Nephron (organoid): ENCODE measurements around the gene HHATL.

Experiments used
- H3K27ac Mint-ChIP-seq, 3 experiments: 2 replicates each; pipeline ENCODE4 v1.8.0; 2020; ENCODE audit warnings: mixed read lengths in 3 of 3, mild to moderate bottlenecking in 2 of 3, moderate library complexity in 1 of 3
- H3K27me3 Mint-ChIP-seq: 2 replicates; pipeline ENCODE4 v1.8.0; 2021; ENCODE audit warnings: low read depth, mild to moderate bottlenecking, moderate library complexity, mixed read lengths
- H3K36me3 Mint-ChIP-seq: 2 replicates; pipeline ENCODE4 v1.8.0; 2020; ENCODE audit warnings: low read depth, mixed read lengths
- H3K4me1 Mint-ChIP-seq: 2 replicates; pipeline ENCODE4 v1.8.0; 2020; ENCODE audit warnings: mixed read lengths
- H3K4me3 Mint-ChIP-seq, 3 experiments: 2 replicates each; pipeline ENCODE4 v1.8.0; 2020; ENCODE audit warnings: mild to moderate bottlenecking in 3 of 3, mixed read lengths in 3 of 3, moderate library complexity in 2 of 3
- H3K9me3 Mint-ChIP-seq: 2 replicates; pipeline ENCODE4 v1.8.0; 2020; ENCODE audit warnings: mixed read lengths
- TF ChIP-seq, protein P1 (sequence below), 3 experiments: fragments of 200-600 bp; sonication (generic); IDR thresholded peaks; one replicate each; pipeline ENCODE4 v1.5.0; 2021; ENCODE audit warnings: antibody characterized with exemption in 3 of 3; ENCODE audit not compliant: unreplicated experiment in 3 of 3

HHATL gene

DNA sequence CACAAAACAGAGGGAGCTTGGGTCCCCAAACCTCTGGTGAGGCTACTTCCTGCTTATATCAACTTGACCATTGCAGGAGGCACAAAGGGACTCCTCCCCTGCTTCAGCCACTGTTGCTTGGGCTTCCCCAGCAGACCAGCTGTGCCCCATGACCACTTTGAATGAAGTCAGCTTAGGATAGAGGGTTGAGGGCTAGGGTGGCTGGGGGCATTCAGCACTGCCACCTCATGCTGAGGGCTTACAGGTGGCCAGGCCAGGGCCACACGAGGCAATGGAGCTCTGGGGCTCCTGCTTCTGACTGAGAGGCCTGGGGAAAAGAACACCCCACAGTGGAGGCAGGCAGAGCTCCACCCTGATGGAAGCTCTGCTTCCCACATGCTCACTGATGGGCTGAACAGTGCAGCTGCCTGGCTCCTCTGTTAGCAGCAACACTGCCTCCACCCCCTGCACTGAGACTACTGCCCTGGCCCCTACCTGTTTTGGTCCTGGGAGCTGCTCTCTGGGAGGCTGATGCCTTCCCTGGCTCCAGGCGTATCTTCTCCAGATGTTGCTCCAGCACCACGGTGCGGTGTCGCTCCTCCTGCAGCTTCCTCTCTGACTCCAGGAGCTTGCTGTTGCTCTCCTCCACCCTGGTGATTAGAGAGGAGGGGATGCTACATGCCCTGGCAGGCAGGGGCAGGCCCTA lies 10.2 kb upstream of the HHATL start:
- Mint-ChIP-seq H3K27me3 (peaks cover 11% of the 10 kb centered on the region), H3K4me3 (no peak overlapping the region), H3K9me3 (no peaks in the 10 kb centered on the region), H3K4me1 (no peaks in the 10 kb centered on the region), H3K27ac (no peak overlapping the region), H3K36me3 (no peaks in the 10 kb centered on the region)
- TF ChIP-seq, protein P1, sequence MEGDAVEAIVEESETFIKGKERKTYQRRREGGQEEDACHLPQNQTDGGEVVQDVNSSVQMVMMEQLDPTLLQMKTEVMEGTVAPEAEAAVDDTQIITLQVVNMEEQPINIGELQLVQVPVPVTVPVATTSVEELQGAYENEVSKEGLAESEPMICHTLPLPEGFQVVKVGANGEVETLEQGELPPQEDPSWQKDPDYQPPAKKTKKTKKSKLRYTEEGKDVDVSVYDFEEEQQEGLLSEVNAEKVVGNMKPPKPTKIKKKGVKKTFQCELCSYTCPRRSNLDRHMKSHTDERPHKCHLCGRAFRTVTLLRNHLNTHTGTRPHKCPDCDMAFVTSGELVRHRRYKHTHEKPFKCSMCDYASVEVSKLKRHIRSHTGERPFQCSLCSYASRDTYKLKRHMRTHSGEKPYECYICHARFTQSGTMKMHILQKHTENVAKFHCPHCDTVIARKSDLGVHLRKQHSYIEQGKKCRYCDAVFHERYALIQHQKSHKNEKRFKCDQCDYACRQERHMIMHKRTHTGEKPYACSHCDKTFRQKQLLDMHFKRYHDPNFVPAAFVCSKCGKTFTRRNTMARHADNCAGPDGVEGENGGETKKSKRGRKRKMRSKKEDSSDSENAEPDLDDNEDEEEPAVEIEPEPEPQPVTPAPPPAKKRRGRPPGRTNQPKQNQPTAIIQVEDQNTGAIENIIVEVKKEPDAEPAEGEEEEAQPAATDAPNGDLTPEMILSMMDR (IDR thresholded peaks at IDR 0.05; ENCODE audit: unreplicated experiment in 3 of 3), result no peak

DNA sequence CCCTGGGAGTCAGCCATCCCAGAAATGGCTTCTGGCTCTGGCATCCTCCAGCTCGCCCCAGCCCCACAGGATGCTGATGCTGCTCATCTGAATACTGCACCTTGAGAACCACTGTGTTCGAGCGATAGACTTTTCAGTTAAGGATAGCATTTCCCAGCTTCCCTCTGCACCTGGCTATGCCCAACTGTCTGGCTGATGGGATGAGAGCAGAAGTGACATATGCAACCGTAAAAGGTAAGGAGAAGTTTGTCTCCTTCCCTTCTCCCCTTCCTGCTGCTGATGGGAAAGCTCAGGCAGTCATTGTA lies 9.7 kb upstream of the HHATL start:
- Mint-ChIP-seq H3K9me3 (no peaks in the 10 kb centered on the region), H3K27me3 (peaks cover 11% of the 10 kb centered on the region), H3K27ac (no peak overlapping the region), H3K4me1 (no peaks in the 10 kb centered on the region), H3K4me3 (no peak overlapping the region), H3K36me3 (no peaks in the 10 kb centered on the region)
- TF ChIP-seq, protein P1 (IDR thresholded peaks at IDR 0.05; ENCODE audit: unreplicated experiment in 3 of 3), result no peak

DNA sequence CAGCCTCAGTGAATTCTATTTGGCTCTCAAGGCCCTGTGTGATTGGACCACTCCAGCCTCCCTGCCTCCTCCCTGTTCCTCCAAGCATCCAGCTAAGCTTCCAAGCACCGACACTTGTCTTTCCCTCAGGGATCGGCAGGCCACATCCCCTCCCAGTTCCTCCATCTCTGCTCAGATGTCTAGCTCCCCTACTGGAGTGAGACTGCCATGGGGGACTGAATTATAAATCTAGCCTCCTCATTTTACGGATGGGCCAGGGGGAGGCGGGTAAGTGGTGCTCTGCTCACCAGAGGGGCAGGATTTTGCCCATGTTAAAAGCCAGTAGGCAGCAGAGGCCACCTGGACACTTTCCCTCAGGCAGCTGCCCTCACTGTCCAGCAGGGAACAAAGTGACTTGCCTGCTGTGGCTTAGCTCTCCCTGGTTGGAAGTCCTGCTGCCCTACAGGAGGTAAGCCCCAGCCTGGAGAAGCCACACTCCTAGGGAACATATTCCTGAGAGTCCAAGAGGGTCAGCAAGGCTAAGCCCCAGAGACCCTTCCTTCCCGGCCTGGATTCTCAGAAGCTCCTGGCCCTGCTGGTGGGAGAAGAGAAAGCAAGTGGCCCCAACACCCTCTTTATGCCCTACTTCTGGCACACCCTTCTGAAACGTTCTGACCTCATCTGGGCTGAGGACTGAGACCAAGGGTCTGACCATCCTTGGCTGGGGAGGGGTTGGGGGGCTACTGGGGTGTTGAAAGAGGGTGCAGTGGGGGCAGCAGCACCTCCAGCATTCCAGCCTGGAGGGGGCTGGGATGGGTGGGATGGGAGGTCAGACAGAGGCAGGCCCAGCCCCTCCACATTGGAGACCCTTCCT lies 9.1 kb upstream of the HHATL start:
- TF ChIP-seq, protein P1 (IDR thresholded peaks at IDR 0.05; ENCODE audit: unreplicated experiment in 3 of 3), result no peak
- Mint-ChIP-seq H3K36me3 (no peaks in the 10 kb centered on the region), H3K4me1 (no peaks in the 10 kb centered on the region), H3K9me3 (no peaks in the 10 kb centered on the region), H3K4me3 (no peak overlapping the region), H3K27me3 (peaks cover 14% of the 10 kb centered on the region), H3K27ac (no peak overlapping the region)

DNA sequence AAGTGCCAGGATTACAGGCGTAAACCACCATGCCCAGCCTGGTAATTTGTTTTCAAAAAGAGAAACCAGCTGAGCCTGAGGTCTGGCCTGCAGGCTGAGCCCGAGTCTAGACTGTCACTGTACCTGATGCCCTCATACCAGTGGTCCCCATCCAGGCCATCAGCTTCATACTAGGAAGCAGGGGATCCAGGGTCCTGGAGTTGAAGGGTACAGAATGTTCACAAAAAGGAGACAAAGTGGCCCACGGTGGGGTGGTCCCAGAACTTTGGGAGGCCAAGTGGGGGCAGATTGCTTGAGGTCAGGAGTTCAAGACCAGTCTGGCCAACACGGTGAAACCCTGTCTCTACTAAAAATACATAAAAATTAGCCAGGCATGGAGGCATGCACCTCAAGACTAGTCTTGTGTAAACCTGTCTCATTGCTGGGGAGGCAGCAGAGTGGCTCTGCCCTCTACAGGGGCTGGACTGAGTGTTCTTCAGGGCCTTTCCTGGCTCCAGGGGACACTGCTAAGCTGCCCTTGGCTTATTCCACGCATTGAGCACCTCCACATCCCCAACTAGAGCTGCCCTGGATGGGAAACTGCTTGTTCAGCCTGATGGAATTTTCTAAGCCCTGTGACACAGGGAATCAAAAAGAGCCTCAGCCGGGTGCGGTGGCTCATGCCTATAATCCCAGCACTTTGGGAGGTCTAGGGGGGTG lies 7.9 kb upstream of the HHATL start:
- TF ChIP-seq, protein P1 (IDR thresholded peaks at IDR 0.05; ENCODE audit: unreplicated experiment in 3 of 3), result no peak
- no peak overlapping the region for H3K27ac Mint-ChIP-seq
- H3K27me3 Mint-ChIP-seq, result peaks cover 16% of the 10 kb centered on the region
- no peaks in the 10 kb centered on the region for H3K36me3 Mint-ChIP-seq
- H3K4me1 Mint-ChIP-seq, result no peaks in the 10 kb centered on the region
- H3K4me3 Mint-ChIP-seq, result no peak overlapping the region
- H3K9me3 Mint-ChIP-seq, result no peaks in the 10 kb centered on the region

DNA sequence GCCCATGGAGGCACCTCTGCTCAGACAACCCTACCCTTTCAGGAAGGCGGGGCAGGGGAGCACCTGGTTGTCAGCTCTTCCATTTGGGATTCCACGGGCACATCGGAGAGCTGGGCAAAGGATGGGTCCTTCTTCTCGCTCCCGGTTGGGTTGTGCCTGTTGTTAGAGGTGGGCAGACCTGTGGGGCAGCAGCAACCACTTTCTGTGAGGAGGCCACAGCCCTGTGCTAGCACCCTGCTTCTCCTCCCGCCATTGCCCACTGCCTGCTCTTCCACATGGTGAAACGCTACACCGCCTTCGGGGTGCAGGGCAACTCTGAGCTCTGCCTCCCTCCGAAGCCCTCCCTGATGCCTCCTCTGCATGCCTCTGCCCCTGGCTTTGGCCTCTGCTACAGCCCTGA lies 7.0 kb upstream of the HHATL start:
- peaks cover 18% of the 10 kb centered on the region for H3K27me3 Mint-ChIP-seq
- no peaks in the 10 kb centered on the region for H3K9me3 Mint-ChIP-seq
- TF ChIP-seq, protein P1 (IDR thresholded peaks at IDR 0.05; ENCODE audit: unreplicated experiment in 3 of 3), result no peak
- no peaks in the 10 kb centered on the region for H3K4me1 Mint-ChIP-seq
- H3K36me3 Mint-ChIP-seq, result no peaks in the 10 kb centered on the region
- H3K27ac Mint-ChIP-seq, result no peak overlapping the region
- H3K4me3 Mint-ChIP-seq, result no peak overlapping the region
